Measurements from ENCODE around the gene PLCG2.

The PLCG2 gene

DNA sequence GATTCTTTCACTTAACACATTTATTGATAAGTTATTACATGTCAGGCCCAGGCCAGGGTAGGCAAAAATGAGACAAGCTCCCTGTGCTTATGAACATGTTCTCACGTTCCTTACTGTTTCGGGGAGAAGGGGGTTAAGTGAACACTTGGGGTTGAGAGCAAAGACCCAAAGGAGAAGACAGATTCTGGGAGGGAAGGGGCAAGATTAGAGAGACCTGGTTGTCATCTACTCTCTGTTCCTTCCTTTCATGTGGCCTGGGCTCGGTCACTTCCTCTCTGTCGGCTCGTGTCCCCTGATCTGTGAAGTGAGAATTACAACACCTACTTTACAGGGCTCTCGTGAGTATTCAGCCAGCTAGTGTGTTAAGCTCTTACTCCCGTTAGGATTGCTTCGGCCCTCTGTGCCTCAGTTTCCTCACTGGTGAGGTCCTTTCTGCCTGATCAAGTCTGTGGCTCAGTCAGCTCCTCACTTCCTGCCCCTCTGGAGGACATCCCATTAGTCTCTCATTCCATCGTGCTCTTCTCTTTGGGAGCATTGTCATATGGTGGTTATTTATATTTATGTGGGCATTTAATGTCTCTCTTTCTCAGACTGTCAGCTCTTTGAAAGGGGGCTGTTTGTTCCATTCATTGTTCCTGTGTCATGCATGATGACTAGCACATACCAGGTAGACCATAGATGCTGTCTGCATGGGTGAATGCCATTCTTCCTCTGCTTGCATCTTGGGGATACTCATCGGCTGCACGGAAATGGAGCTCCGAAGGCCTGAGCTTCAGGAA lies 38.9 kb downstream of the PLCG2 start:
- peak; percentile 91 for DNase-seq (ENCODE audit: low read depth)
- TF ChIP-seq, protein P1, sequence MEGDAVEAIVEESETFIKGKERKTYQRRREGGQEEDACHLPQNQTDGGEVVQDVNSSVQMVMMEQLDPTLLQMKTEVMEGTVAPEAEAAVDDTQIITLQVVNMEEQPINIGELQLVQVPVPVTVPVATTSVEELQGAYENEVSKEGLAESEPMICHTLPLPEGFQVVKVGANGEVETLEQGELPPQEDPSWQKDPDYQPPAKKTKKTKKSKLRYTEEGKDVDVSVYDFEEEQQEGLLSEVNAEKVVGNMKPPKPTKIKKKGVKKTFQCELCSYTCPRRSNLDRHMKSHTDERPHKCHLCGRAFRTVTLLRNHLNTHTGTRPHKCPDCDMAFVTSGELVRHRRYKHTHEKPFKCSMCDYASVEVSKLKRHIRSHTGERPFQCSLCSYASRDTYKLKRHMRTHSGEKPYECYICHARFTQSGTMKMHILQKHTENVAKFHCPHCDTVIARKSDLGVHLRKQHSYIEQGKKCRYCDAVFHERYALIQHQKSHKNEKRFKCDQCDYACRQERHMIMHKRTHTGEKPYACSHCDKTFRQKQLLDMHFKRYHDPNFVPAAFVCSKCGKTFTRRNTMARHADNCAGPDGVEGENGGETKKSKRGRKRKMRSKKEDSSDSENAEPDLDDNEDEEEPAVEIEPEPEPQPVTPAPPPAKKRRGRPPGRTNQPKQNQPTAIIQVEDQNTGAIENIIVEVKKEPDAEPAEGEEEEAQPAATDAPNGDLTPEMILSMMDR (IDR thresholded peaks at IDR 0.05; ENCODE audit: insufficient read depth, low read depth, low read length, missing control alignments), result no peak
- peak overlapping the region; percentile 64 for H3K4me3 ChIP-seq (ENCODE audit: low read depth, low read length)

DNA sequence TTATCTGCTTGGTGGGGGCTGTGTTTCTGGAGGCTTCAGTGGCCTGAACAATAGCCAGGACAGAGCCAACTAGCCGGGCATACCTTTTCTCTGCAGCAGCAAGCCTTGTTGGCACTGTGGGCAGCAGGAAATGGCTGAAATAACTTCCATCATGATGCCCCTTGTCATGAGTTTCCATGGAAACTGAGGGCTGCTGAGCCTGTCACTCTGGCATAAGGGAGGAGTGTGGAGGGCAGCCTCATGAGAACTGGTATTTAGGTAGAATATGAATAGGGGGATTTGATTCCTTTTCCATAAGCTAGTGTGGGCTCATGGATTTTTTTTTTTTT lies 39.4 kb downstream of the PLCG2 start:
- TF ChIP-seq, protein P1 (IDR thresholded peaks at IDR 0.05; ENCODE audit: insufficient read depth, low read depth, low read length, missing control alignments), result no peak
- peak overlapping the region; percentile 64 for H3K4me3 ChIP-seq (ENCODE audit: low read depth, low read length)
- peak; percentile 50 for DNase-seq (ENCODE audit: low read depth)

DNA sequence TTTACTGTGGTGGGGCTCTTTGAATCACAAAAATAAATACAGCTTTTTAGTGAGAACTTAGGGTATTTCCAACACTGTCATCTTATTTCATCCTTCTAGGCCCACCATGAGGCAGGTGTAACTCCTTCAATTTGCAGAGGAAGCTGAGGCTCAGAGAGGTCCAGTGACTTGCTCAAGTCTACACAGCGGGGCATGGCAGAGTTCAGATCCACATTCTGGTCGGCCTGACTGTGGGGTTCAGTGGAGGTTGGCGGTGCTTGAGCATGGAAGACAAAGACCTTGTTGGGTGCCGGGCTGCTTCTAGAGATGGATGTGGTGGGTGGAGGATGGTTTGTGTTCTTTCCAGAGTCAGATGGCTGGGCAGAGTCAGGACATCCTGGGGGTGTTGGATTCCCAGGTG lies 39.8 kb downstream of the PLCG2 start:
- H3K4me3 ChIP-seq (ENCODE audit: low read depth, low read length), result peak overlapping the region; percentile 64
- peak; percentile 60 for DNase-seq (ENCODE audit: low read depth)

DNA sequence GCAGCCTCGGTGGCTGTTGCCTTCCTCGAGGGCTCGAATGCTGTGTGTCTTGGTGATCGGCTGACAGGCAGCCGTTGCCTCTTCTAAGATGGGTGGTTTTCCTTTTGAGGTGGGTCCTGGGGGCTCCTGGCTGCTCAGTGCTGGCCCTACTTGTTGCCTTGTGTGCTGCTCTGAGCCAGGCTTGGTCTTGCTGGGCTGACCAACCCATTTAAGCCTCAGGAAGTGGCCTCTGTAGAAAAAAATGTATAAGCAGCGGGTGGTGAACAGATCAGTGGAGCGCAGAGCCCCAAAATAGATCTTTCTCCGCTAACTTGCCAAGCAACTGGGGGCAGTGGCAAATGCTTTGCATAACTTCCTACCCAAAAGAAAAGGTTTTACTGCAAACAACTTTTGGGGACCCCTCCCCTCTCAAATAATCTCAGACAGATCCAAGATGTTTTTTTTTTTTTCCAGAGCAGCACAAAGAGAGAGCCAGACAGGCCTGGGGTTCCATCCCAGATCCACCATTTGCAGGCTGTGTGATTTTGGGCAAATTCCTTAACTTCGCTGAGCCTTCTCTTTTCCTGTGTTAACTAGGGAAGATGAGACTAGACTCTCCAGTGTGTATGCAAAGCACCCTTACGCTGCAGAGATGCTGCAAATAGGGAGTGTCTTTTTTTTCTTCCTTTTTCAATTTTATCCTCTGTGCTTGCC lies 42.5 kb downstream of the PLCG2 start:
- peak overlapping the region; percentile 64 for H3K4me3 ChIP-seq (ENCODE audit: low read depth, low read length)
- DNase-seq (ENCODE audit: low read depth), result peak; percentile 95
- TF ChIP-seq, protein P1 (IDR thresholded peaks at IDR 0.05; ENCODE audit: insufficient read depth, low read depth, low read length, missing control alignments), result no peak

More for the DNA sequence above, 39.8 kb downstream of the PLCG2 start:
- TF ChIP-seq, protein P1 (IDR thresholded peaks at IDR 0.05; ENCODE audit: insufficient read depth, low read depth, low read length, missing control alignments), result no peak

DNA sequence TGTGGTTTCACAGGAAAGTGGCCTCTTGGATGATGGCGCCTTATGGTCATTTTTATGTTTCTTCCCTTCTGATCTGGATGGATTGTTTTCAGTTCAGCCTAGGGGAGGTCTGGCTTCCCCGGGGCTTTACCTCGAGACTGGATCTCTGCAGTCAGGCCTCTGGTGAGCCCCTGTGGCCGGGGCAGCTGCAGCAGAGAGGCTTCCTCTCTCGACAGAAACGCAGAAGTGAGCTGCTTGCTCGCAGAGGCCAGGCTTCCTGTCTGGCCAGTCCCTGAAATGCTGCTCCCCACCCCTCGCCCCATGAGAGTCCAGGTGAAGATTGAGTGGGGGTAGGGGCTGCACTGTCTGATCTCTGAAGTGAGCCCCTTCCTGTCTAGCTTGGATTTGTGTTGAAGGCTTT lies 44.0 kb downstream of the PLCG2 start:
- TF ChIP-seq, protein P1 (IDR thresholded peaks at IDR 0.05; ENCODE audit: insufficient read depth, low read depth, low read length, missing control alignments), result no peak
- peak overlapping the region; percentile 64 for H3K4me3 ChIP-seq (ENCODE audit: low read depth, low read length)
- peak; percentile 90 for DNase-seq (ENCODE audit: low read depth)

DNA sequence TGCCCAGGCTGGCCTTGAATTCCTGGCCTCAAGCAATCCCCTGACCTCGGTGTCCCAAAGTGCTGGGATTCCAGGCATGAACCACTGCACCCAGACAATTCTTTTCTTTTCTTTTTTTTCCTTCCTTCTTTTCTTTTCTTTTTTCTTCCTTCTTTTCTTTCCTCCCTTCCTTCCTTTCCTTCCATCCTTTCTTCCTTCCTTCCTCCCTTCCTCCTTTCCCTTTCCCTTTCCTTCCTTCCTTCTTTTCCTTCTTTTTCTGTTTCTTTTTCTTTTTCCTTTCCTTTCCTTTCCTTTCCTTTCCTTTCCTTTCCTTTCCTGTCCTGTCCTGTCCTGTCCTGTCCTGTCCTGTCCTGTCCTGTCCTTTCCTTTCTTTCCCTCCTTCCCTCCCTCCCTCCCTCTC lies 44.6 kb downstream of the PLCG2 start:
- TF ChIP-seq, protein P1 (IDR thresholded peaks at IDR 0.05; ENCODE audit: insufficient read depth, low read depth, low read length, missing control alignments), result no peak
- peak overlapping the region; percentile 64 for H3K4me3 ChIP-seq (ENCODE audit: low read depth, low read length)
- no peak for DNase-seq (ENCODE audit: low read depth)
